ENCODE data around the gene POLN. TPM values are rescaled to one million over a fixed set of nuclear protein-coding genes. Genes with fewer than 3 reads are reported as not detected.

The POLN gene
- total RNA-seq, 1 experiment from 2014 or later: 3.5 TPM

DNA sequence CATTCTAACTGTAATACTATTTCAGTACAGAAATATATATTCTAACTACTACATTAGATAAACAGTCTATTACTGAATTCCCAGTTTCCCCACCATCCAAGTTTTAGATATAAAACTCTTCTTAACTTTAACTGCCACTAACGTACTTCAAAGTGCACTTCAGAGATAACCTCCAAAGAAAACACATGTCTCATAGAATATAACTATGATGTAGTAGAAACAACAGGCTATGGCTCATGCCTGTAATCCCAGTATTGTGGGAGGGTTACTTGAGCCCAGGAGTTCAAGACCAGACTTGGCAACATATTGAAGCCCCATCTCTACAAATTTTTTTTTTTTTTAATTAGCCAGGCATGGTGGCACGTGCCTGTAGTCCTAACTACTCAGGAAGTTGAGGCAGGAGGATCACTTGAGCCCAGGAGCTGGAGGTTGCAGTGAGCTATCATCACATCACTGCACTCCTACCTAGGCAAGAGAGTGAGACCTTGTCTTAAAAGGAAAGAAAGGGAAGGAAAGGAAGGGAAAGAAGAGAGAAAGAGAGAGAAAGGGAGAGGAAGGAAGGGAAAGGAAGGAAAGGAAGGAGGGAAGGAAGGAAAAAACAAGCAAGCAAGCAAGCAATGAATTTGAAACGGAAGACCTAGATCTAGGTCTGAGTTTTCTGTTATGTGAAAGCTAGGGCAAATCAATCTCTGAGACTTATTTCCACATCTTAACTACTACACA is 4.8 kb downstream of the POLN start (continued):
- TF ChIP-seq FOXJ3 (CRISPR knock-in tag; IDR thresholded peaks at IDR 0.05; ENCODE audit: borderline replicate concordance) (no peak), FOXP1 (CRISPR knock-in tag; IDR thresholded peaks at IDR 0.05; ENCODE audit: borderline replicate concordance) (no peak), CREM (CRISPR knock-in tag; IDR thresholded peaks at IDR 0.05) (no peak), RELA (CRISPR knock-in tag; IDR thresholded peaks at IDR 0.05; ENCODE audit: borderline replicate concordance) (no peak)
- TF ChIP-seq, protein P1, sequence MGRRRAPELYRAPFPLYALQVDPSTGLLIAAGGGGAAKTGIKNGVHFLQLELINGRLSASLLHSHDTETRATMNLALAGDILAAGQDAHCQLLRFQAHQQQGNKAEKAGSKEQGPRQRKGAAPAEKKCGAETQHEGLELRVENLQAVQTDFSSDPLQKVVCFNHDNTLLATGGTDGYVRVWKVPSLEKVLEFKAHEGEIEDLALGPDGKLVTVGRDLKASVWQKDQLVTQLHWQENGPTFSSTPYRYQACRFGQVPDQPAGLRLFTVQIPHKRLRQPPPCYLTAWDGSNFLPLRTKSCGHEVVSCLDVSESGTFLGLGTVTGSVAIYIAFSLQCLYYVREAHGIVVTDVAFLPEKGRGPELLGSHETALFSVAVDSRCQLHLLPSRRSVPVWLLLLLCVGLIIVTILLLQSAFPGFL (CRISPR knock-in tag; IDR thresholded peaks at IDR 0.05; ENCODE audit: borderline replicate concordance): no peak
- TF ChIP-seq, protein P2, sequence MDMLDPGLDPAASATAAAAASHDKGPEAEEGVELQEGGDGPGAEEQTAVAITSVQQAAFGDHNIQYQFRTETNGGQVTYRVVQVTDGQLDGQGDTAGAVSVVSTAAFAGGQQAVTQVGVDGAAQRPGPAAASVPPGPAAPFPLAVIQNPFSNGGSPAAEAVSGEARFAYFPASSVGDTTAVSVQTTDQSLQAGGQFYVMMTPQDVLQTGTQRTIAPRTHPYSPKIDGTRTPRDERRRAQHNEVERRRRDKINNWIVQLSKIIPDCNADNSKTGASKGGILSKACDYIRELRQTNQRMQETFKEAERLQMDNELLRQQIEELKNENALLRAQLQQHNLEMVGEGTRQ (CRISPR knock-in tag; IDR thresholded peaks at IDR 0.05): no peak
- TF ChIP-seq, protein P3, sequence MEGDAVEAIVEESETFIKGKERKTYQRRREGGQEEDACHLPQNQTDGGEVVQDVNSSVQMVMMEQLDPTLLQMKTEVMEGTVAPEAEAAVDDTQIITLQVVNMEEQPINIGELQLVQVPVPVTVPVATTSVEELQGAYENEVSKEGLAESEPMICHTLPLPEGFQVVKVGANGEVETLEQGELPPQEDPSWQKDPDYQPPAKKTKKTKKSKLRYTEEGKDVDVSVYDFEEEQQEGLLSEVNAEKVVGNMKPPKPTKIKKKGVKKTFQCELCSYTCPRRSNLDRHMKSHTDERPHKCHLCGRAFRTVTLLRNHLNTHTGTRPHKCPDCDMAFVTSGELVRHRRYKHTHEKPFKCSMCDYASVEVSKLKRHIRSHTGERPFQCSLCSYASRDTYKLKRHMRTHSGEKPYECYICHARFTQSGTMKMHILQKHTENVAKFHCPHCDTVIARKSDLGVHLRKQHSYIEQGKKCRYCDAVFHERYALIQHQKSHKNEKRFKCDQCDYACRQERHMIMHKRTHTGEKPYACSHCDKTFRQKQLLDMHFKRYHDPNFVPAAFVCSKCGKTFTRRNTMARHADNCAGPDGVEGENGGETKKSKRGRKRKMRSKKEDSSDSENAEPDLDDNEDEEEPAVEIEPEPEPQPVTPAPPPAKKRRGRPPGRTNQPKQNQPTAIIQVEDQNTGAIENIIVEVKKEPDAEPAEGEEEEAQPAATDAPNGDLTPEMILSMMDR (IDR thresholded peaks at IDR 0.05): no peak
- TF ChIP-seq, protein P4, sequence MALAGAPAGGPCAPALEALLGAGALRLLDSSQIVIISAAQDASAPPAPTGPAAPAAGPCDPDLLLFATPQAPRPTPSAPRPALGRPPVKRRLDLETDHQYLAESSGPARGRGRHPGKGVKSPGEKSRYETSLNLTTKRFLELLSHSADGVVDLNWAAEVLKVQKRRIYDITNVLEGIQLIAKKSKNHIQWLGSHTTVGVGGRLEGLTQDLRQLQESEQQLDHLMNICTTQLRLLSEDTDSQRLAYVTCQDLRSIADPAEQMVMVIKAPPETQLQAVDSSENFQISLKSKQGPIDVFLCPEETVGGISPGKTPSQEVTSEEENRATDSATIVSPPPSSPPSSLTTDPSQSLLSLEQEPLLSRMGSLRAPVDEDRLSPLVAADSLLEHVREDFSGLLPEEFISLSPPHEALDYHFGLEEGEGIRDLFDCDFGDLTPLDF (CRISPR knock-in tag; IDR thresholded peaks at IDR 0.05): no peak
- TF ChIP-seq, protein P5, sequence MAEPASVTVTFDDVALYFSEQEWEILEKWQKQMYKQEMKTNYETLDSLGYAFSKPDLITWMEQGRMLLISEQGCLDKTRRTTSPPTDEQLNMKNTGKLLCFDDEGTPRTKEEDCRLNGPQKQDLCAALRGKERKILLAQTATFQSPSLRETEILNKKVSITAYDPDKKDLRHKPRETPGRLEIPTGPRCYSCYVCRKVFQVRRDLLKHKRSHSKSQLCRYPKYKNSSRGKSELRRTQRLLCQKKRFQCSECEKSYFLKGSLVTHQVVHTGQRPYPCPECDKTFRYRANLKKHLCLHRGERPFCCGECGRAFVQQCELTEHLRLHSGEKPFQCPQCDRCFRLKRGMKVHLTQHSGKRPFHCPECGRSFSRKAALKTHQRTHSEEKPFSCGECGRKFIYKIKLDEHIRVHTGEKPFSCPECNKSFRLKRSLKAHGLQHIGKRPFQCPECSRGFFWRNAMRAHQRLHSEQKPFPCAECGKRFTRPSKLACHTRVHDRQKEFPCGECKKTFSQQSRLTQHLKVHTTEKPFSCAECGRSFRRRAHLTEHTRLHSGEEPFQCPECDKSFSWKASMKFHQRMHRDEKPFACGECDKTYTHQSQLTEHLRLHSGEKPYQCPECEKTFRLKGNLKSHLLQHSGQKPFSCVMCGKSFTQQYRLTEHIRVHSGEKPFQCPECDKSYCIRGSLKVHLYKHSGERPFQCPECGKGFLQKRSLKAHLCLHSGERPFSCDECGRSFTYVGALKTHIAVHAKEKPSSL (CRISPR knock-in tag; conservative IDR thresholded peaks at IDR 0.05): no peak

DNA sequence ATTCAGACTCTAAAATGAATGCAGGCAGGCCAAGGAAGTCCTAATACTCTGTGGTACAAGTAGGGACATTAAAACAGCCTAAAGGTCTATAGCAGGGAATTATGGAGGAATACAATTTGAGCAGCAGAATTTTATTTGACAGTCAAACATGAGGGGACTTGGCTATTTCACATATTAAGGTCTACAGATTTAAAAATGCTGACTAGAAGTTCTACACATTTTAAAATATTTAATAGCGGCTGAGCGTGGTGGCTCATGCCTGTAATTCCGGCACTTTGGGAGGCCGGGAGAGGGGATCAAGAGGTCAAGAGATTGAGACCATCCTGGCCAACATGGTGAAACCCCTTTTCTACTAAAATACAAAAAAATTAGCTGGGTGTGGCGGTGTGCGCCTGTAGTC is 10.8 kb downstream of the POLN start:
- Mint-ChIP-seq H3K27ac (no peak overlapping the region), H3K9me3 (no peaks in the 10 kb centered on the region), H3K36me3 (peaks cover 12% of the 10 kb centered on the region), H3K4me1 (no peaks in the 10 kb centered on the region), H3K27me3 (ENCODE audit: low read depth) (0 out of 2 replicates have a peak, but pooled peaks cover 4% of the 10 kb centered on the region), H3K4me3 (no peak overlapping the region)
- DNase-seq (ENCODE audit: low spot score) (no peak), ATAC-seq (no peak)
- ChIA-PET POLR2A (no interaction called here), CTCF (interaction anchor here (0.6 to 0.8 kb wide), 2 partner anchors 102 to 211 kb away, joined by 3 to 4 read pairs; no protein-coding TSS in a partner anchor)
- no peak for TF ChIP-seq HMGA2 (CRISPR knock-in tag; IDR thresholded peaks at IDR 0.05)
- no peak for TF ChIP-seq ZNF219 (CRISPR knock-in tag; IDR thresholded peaks at IDR 0.05; ENCODE audit: borderline replicate concordance)
- no peak for TF ChIP-seq NFYB (CRISPR knock-in tag; conservative IDR thresholded peaks at IDR 0.05; ENCODE audit: low read depth)
- TF ChIP-seq, protein P6, sequence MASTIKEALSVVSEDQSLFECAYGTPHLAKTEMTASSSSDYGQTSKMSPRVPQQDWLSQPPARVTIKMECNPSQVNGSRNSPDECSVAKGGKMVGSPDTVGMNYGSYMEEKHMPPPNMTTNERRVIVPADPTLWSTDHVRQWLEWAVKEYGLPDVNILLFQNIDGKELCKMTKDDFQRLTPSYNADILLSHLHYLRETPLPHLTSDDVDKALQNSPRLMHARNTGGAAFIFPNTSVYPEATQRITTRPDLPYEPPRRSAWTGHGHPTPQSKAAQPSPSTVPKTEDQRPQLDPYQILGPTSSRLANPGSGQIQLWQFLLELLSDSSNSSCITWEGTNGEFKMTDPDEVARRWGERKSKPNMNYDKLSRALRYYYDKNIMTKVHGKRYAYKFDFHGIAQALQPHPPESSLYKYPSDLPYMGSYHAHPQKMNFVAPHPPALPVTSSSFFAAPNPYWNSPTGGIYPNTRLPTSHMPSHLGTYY (CRISPR knock-in tag; IDR thresholded peaks at IDR 0.05): no peak
- no peak for TF ChIP-seq TP53 (CRISPR knock-in tag; IDR thresholded peaks at IDR 0.05)
- TF ChIP-seq, protein P7, sequence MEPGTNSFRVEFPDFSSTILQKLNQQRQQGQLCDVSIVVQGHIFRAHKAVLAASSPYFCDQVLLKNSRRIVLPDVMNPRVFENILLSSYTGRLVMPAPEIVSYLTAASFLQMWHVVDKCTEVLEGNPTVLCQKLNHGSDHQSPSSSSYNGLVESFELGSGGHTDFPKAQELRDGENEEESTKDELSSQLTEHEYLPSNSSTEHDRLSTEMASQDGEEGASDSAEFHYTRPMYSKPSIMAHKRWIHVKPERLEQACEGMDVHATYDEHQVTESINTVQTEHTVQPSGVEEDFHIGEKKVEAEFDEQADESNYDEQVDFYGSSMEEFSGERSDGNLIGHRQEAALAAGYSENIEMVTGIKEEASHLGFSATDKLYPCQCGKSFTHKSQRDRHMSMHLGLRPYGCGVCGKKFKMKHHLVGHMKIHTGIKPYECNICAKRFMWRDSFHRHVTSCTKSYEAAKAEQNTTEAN (CRISPR knock-in tag; IDR thresholded peaks at IDR 0.05): no peak
- TF ChIP-seq SMAD4 (CRISPR knock-in tag; IDR thresholded peaks at IDR 0.05): no peak
- TF ChIP-seq, protein P8, sequence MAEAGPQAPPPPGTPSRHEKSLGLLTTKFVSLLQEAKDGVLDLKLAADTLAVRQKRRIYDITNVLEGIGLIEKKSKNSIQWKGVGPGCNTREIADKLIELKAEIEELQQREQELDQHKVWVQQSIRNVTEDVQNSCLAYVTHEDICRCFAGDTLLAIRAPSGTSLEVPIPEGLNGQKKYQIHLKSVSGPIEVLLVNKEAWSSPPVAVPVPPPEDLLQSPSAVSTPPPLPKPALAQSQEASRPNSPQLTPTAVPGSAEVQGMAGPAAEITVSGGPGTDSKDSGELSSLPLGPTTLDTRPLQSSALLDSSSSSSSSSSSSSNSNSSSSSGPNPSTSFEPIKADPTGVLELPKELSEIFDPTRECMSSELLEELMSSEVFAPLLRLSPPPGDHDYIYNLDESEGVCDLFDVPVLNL (CRISPR knock-in tag; IDR thresholded peaks at IDR 0.05; ENCODE audit: borderline replicate concordance, low read depth): no peak
- no peak for TF ChIP-seq SP1 (CRISPR knock-in tag; conservative IDR thresholded peaks at IDR 0.05)
- no peak for TF ChIP-seq GTF2I (CRISPR knock-in tag; conservative IDR thresholded peaks at IDR 0.05)
- no peak for TF ChIP-seq ZNF423 (CRISPR knock-in tag; IDR thresholded peaks at IDR 0.05)
- no peak for TF ChIP-seq ZNF396 (CRISPR knock-in tag; IDR thresholded peaks at IDR 0.05; ENCODE audit: borderline replicate concordance)
- no peak for TF ChIP-seq ZNF416 (CRISPR knock-in tag; IDR thresholded peaks at IDR 0.05)
- no peak for TF ChIP-seq MXD4 (CRISPR knock-in tag; IDR thresholded peaks at IDR 0.05; ENCODE audit: borderline replicate concordance)
- no peak for TF ChIP-seq SOX15 (CRISPR knock-in tag; IDR thresholded peaks at IDR 0.05)
- TF ChIP-seq, protein P9, sequence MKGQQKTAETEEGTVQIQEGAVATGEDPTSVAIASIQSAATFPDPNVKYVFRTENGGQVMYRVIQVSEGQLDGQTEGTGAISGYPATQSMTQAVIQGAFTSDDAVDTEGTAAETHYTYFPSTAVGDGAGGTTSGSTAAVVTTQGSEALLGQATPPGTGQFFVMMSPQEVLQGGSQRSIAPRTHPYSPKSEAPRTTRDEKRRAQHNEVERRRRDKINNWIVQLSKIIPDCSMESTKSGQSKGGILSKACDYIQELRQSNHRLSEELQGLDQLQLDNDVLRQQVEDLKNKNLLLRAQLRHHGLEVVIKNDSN (CRISPR knock-in tag; IDR thresholded peaks at IDR 0.05): no peak

Measured in WTC11 (cell line).